SK-MEL-5 (cell line): Measurements from ENCODE around the gene CCDC92B. TPM values are rescaled to one million over a fixed set of nuclear protein-coding genes. Genes with fewer than 3 reads are reported as not detected.
"Not testable (repeated sequence)": the region's sequence is repeated elsewhere in the genome, so short reads cannot be mapped to it uniquely, and the experiment has no call there.

Source experiments
- DNase-seq: peaks from one replicate; pipeline ENCODE4 v3.0.0-alpha.2; 2016; ENCODE audit warnings: low read depth, low spot score
- in situ Hi-C: cut with HindIII; loops from 2 replicates; pipeline ENCODE4 v1.10.0; 2016; ENCODE audit warnings: low sequenced_read_pairs, high pct_unique_total_duplicates, low pct_unique_long_range_greater_than_20kb
- small RNA-seq, 2 experiments: library from RNA; depleted of rRNA; stranded (forward); fragments of <200 nt; gene quantifications; one replicate each; pipeline ENCODE3, GENCODE V24; 2014
- total RNA-seq: library from RNA; depleted of rRNA; stranded (reverse); fragments of >200 nt; shearing (Covaris generic); gene quantifications from 2 replicates; pipeline ENCODE4 v1.2.3, GENCODE V29; 2014; rRNA removed

Gene CCDC92B
- total RNA-seq, 1 experiment from 2014 or later = 0.58 TPM

GRCh38 chr17:2684549-2684948 lies 64.9 kb downstream of the CCDC92B start:
- in situ Hi-C loops = no loop called here
- DNase-seq = no peak

GRCh38 chr17:2683912-2684311 lies 65.5 kb downstream of the CCDC92B start:
- no peak for DNase-seq
- in situ Hi-C loops = no loop called here

- in situ Hi-C loops = no loop called here
- no peak for DNase-seq
Measured at GRCh38 chr17:2682176-2682938, 67.1 kb downstream of the CCDC92B start.

GRCh38 chr17:2681650-2682049 lies 67.8 kb downstream of the CCDC92B start:
- no peak for DNase-seq
- in situ Hi-C loops = no loop called here

- no peak for DNase-seq
- in situ Hi-C loops = no loop called here
Measured at GRCh38 chr17:2680961-2681360, 68.5 kb downstream of the CCDC92B start.

- in situ Hi-C loops, DNase-seq: not testable (repeated sequence)
Measured at GRCh38 chr17:2679247-2679646, 70.2 kb downstream of the CCDC92B start.

Small RNA genes within 50 kb of the gene (small RNA-seq; reads per million reads assigned to genes)
- gene MIR1253 (0 reads per million in 2 experiments), gene MIR6776 (0 reads per million in 2 experiments), gene RN7SL608P (0 to 0.24 reads per million in 2 experiments), gene hsa-mir-1253 (0 reads per million in 2 experiments)

Other genes with a start within 250 kb of the CCDC92B start
- gene METTL16, start 237.8 kb downstream of the CCDC92B start, total RNA-seq = 31.8 and 32.4 TPM in 2 replicates
- gene PAFAH1B1, start 156.0 kb downstream of the CCDC92B start, total RNA-seq = 110 and 114 TPM in 2 replicates
- gene CLUH, start 37.9 kb downstream of the CCDC92B start, total RNA-seq = 56.1 and 63.6 TPM in 2 replicates
- gene RAP1GAP2, start 46.8 kb upstream of the CCDC92B start, total RNA-seq = 1.7 and 2.0 TPM in 2 replicates